HG02870 (cell line): ENCODE results near the gene GPR152.

Experiments used
- ATAC-seq: cut with Tn5 transposase; IDR thresholded peaks from one replicate; pipeline ENCODE4 v1.9.1; 2021; ENCODE audit warnings: mild to moderate bottlenecking, moderate library complexity; ENCODE audit not compliant: unreplicated experiment

GPR152 gene

GRCh38 chr11:67442504-67443404 lies 9.8 kb downstream of the GPR152 start:
- no peak for ATAC-seq

GRCh38 chr11:67441731-67442351 lies 10.7 kb downstream of the GPR152 start:
- no peak for ATAC-seq

GRCh38 chr11:67441098-67441563 lies 11.4 kb downstream of the GPR152 start:
- no peak for ATAC-seq

- ATAC-seq, result no peak
These were observed 12.1 kb downstream of the GPR152 start for GRCh38 chr11:67440229-67441097.

- no peak for ATAC-seq
These were observed 13.0 kb downstream of the GPR152 start for GRCh38 chr11:67439321-67440228.

GRCh38 chr11:67438158-67438902 lies 14.2 kb downstream of the GPR152 start:
- ATAC-seq, result no peak

- no peak for ATAC-seq
These were observed 14.7 kb downstream of the GPR152 start for GRCh38 chr11:67437809-67438157.

GRCh38 chr11:67437082-67437808 lies 15.3 kb downstream of the GPR152 start, which contains the start of gene PTPRCAP:
Gene PTPRCAP (minus strand): TSS chr11:67437682. CDS start chr11:67437619, 63 bp downstream.
- ATAC-seq, result no peak

GRCh38 chr11:67436459-67437081 lies 16.0 kb downstream of the GPR152 start:
- no peak for ATAC-seq

- no peak for ATAC-seq
These were observed 16.6 kb downstream of the GPR152 start for GRCh38 chr11:67435727-67436458.

GRCh38 chr11:67435031-67435726 lies 17.4 kb downstream of the GPR152 start:
- no peak for ATAC-seq

GRCh38 chr11:67434395-67434881 lies 18.1 kb downstream of the GPR152 start:
- no peak for ATAC-seq

- no peak for ATAC-seq
These were observed 18.8 kb downstream of the GPR152 start for GRCh38 chr11:67433536-67434394.

GRCh38 chr11:67432655-67433349 lies 19.7 kb downstream of the GPR152 start:
- ATAC-seq, result no peak
